NCI-H187 (cell line): ENCODE measurements around the gene DNTT.

Experiments
- DNase-seq, 2 experiments: peaks; one replicate each; lab custom pipeline; 2025; lab: John Stamatoyannopoulos, UW

The DNTT gene

GRCh38 chr10:96345222-96345621 is 41.0 kb downstream of the DNTT start:
- no peak for DNase-seq

- no peak for DNase-seq
Measured at GRCh38 chr10:96346295-96346694, 42.1 kb downstream of the DNTT start.

GRCh38 chr10:96352027-96352426 is 47.8 kb downstream of the DNTT start:
- DNase-seq = no peak

GRCh38 chr10:96352582-96352981 is 48.3 kb downstream of the DNTT start:
- no peak for DNase-seq

- DNase-seq = no peak
Measured at GRCh38 chr10:96357038-96357620, 52.9 kb downstream of the DNTT start.

- DNase-seq = no peak
Measured at GRCh38 chr10:96358851-96359540, 54.8 kb downstream of the DNTT start, which contains the start of gene OPALIN. TSS of gene OPALIN (minus strand) at chr10:96359002. CDS start at chr10:96358896, 106 bp downstream.

GRCh38 chr10:96359616-96360015 is 55.4 kb downstream of the DNTT start:
- no peak for DNase-seq

GRCh38 chr10:96360331-96360730 is 56.1 kb downstream of the DNTT start:
- DNase-seq = no peak

- no peak for DNase-seq
Measured at GRCh38 chr10:96360766-96361165, 56.5 kb downstream of the DNTT start.

GRCh38 chr10:96365571-96365970 is 61.3 kb downstream of the DNTT start:
- DNase-seq = no peak

GRCh38 chr10:96366508-96366907 is 62.3 kb downstream of the DNTT start:
- no peak for DNase-seq

- DNase-seq = no peak
Measured at GRCh38 chr10:96367470-96367869, 63.2 kb downstream of the DNTT start.

- DNase-seq = no peak
Measured at GRCh38 chr10:96368971-96369370, 64.7 kb downstream of the DNTT start.

- DNase-seq = no peak
Measured at GRCh38 chr10:96369890-96370583, 65.8 kb downstream of the DNTT start.

- DNase-seq = peak in 1 of 2 experiments; percentile 2
Measured at GRCh38 chr10:96370584-96371157, 66.4 kb downstream of the DNTT start.

GRCh38 chr10:96371356-96371755 is 67.1 kb downstream of the DNTT start:
- DNase-seq = no peak

GRCh38 chr10:96374004-96374403 is 69.8 kb downstream of the DNTT start:
- no peak for DNase-seq

GRCh38 chr10:96374639-96374984 is 70.4 kb downstream of the DNTT start:
- no peak for DNase-seq

- peak; percentile 56 to 59 for DNase-seq
Measured at GRCh38 chr10:96374985-96375830, 71.0 kb downstream of the DNTT start.

GRCh38 chr10:96376483-96376882 is 72.2 kb downstream of the DNTT start:
- no peak for DNase-seq

- DNase-seq = no peak
Measured at GRCh38 chr10:96377816-96378294, 73.6 kb downstream of the DNTT start.

- DNase-seq = no peak
Measured at GRCh38 chr10:96378741-96379140, 74.5 kb downstream of the DNTT start.
